GM19452 (cell line): ENCODE results near the gene BICDL1.

Source experiments
- ATAC-seq: cut with Tn5 transposase; IDR thresholded peaks from one replicate; pipeline ENCODE4 v1.9.1; 2021; ENCODE audit not compliant: unreplicated experiment

The BICDL1 gene

DNA sequence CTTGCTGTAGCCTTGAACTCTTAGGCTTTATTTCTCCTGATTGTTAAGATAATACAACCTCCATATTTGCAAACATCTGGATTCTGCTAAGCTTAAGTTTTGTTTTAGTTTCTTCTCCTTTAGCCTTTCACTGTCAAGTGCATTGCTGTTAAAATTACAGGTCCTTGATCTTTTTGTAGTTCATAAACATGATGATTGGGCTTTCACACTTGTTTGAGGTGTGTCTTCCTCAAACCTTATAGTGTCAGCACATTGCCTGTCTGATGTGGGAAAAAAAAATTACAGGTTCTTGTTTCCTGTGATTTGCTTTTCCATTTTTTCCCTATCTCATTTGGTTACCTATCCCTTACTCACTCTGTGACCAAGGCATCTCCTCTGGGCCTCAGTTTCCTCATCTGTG is 59.2 kb downstream of the BICDL1 start:
- ATAC-seq = no peak

DNA sequence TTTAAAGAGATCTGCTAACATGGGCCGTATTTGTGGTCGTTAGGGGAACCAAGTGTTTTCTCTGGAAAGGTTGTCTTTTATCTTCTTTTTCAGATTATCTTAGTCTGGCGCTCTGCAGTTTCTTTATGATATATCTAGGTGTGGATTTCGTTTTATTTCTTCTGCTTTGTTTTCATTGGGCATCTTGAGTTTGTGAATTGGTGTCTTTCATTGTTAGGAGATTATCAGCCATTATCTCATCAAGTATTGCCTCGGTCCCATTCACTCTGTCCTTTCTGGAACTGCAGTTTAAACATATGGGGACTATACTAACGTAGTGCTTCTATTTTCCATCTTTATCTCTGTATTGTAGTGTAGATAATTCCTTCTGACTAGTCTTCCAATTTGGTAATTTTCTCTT is 60.4 kb downstream of the BICDL1 start:
- ATAC-seq = no peak

DNA sequence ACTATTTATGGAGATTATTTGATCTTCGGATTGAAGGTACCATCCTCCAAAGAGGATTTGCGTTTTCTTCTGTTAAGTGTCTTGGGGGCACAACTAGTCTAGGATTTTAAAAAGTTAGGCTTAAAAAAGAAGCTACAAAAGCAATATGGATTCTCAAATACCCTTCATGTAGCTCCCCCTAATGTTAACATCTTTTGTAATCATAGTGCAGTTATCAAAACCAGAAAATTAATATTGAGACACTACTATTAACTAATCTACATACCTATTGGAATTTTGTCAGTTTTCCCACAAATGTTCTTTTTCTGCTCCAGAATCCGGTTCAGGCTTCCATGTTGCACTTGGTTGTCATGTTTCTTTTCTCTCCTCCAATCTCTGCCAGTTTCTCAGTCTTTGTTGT is 62.5 kb downstream of the BICDL1 start:
- no peak for ATAC-seq

DNA sequence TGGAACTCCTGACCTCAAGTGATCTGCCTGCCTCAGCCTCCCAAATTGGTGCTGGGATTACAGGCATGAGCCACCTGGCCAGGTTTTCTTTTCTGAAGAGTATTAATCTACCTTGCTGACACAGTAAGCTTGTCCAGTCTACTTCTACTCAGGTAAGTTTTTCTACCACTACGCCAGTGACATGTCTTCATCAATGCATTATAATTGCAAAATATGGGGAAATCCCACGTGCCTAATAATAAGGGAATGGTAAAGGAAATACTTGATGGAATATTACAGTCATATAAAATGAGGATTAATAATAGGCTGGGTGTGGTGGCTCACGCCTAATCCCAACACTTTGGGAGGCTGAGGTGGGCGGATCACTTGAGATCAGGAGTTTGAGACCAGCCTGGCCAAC is 65.3 kb downstream of the BICDL1 start:
- ATAC-seq = no peak

DNA sequence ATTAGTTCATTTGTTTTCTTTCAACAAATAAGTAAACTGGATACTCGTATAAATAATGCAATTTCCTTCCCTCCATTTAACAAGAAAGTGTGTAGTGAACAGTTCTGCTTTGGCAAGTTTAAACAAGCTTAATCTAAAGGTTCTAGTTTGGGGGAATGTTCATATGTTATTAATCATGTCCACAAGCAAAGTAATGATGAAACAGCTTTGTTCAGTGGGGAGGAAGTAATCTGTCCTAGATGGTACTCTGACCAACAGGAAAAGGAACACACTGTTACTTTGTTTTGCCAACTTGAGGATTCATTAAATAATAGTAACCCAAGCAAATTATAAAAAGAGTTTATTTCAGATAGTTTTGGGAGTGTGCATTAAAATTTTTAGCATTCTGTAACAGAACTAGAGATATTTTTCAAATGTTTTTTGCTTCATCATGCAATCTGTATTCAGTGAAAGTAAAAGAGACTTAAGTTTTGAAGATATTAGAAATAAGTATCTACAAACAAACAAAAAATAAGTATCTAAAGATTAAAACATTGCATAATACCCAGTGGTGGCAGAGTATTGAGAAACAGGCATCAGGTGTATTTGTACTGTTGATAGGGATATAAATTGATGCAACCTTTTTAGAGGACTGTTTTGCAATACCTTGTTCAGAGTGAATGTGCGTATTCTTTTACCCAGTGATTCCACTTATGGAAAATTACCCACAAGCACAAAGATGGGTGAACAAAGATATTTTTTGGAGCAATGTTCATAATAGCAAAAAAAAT is 66.4 kb downstream of the BICDL1 start:
- no peak for ATAC-seq

DNA sequence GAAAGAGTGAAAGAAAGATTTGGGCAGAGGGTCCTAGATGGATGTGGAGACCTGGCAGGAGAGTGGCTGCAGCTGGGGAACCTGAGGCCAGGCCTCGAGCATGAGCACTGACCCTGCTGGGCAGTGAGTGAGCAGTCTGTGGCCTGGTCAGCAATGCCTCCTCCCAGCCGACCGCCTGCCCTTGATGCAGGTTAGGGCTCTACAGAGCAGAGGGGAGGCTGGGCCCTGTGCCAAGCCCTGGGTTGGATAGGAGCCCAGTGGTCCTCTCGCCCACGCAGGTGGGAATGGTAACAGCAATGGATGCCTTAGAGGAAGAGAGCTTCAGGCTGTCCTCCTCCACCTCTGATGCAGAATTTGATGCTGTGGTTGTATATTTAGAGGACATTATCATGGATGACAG is 67.7 kb downstream of the BICDL1 start:
- ATAC-seq = no peak

DNA sequence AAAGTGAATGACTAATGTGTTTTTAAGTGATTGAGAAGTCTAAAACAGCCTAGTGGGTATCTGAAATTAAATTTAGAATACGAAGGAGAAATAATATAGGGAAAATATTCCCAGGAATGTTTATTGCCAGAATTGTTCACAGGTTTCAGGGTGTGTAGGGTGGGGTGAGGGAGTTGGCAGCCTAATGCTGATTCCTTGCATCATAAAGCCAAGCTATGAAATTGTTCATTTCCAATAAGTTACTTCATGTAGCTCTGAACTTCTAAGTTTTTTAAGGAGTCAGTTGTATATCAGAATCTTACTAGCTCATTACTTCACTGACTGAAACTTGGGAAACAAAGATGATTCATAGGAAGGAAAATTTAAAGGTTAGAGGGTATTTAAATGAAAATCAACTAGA is 71.2 kb downstream of the BICDL1 start:
- ATAC-seq = no peak

DNA sequence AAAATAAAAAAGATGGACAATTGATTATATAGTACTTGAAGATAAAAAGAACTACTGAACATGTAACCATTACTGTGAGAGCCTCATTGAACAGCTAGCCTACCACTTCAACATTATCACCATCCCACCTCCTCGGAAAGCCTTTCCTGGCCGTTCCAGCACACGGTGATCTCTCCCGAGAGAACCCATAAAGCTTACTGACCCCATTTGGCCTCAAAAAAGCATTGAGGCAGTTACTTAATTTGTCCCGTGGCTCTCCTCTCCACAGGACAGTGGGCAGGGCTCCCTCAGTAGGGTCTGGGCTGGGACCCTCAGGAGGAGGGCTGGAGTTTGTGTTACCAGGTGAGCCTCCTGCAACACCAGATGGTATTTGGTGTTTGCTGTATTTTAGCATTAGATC is 71.7 kb downstream of the BICDL1 start:
- ATAC-seq = no peak

DNA sequence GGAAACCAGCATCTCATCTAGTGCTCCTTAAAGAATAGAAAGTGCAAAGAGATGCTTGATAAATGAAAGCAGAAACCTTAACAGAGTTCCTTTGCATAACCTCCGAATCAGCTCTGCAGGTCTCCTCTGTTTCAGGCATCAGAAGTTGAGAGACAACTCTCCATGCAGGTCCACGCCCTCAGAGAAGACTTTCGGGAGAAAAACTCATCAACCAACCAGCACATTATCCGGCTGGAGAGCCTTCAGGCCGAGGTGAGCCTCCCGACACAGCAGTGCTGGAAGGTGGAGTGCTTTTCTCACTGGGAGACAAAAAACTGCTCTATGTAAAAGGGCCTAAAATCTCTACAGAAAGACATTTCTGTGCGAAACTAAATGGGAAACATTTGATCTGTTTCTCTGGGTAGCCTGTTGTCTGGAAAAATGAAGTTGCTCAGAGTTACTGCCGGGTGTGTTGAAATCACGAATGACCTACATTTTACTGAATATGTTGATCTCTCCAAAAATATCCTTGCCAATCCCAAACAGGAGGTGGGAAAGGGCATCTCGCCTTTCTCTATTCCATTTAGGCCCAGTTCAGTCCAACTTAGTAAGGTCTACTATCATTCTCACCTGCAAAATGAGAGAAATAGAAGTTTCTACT is 72.7 kb downstream of the BICDL1 start:
- ATAC-seq = no peak

DNA sequence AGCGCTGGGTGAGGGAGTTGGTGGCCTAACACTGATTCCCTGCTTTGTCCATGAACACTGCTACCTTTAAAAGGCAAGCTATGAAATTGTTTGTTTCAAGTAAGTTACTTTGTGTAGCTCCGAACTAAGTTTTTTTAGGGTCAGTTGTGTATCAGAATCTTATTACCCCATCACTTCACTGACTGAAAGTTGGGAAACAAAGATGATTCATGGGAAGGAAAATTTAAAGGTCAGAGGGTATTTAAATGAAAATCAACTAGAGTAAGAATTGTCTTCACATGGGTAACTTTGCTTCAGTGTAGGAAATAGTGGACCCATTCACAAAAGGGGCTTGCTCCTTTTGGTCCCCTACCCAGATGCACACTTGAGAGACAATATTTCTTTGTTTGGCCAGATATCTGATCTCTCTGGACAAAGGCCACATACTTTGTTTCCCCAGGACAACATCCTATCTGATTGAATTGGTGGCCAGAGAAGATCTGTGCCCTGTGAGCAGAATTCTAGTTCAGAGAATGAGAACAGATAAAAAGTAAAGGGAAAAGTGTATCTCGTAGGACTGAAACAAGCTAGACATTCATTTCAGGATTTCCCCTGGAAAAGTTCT is 74.0 kb downstream of the BICDL1 start:
- ATAC-seq = no peak

DNA sequence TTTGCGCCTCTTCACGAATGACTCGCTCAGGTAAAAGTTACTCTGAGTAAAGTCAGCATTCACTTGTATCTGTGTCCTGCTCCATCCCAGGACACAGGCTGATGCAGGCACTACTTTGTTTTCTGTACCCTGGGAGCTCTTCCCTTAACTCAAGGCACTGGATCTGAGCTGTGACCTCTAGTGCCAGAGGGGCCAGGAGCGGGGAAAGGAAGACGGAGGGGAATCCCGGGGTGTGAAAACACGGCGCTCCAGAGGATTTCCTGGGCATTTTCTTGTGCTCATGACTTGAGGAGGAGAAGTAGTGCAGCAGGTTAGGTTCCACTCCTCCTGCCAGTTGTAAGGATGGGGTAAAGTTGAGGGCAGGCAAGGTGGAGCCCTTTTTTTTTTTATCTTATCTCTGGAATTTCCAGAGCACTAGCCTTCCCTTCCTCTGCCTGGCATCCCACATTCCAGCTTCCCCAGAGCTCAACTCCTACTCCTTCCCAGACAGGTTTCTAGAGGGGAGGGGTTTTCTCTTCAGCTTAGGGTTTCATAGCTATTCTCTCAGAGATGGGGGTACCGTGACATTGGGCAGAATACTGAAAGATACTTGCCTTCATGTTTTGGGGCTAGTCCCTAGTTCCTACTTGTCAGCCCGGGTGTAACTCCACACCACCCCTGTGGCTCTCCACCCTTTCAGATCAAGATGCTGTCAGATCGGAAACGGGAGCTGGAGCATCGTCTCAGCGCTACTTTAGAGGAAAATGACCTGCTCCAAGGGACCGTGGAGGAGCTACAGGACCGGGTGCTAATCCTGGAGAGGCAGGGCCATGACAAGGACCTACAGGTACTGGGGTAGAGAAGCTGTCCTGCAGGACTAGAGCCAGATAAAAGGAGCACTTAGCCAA is 75.3 kb downstream of the BICDL1 start:
- no peak for ATAC-seq

DNA sequence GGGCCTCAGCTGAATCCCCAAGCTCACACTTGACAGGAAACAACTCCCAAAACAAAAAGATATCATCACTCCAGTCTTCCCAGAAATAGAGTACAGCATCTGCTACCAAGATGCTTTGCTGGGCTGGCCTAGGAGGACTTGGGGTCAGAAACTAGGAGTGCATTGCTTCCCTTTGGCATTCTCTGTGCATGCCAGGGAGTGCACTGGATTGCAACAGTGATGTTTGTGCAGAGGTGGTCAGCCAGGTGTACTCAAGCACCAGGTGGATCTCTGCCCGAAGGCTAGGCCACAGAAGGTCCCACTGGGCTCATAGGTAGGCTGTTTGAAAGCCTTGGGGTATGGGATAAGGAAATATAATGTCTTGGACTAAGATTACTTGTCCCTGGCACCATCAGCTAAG is 76.4 kb downstream of the BICDL1 start:
- ATAC-seq = no peak

DNA sequence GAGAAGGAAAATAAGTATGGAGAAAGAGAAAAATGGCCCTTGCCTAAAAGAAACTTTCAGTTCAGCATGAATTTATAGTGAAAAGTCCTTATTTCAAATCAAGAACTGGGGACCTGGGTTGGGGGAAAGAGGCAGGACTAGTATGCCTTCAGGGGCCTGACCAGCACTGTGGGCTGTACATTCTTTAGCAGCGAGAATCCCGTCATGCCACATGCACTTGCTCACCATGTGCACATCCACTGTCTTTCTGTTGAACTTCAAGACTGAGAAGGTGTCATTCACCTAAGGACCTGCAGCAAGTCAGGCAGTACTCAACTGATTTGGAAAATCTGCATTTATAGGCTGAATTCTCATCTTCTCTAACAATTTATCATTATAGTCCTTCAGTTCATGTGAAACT is 77.3 kb downstream of the BICDL1 start:
- ATAC-seq = no peak

DNA sequence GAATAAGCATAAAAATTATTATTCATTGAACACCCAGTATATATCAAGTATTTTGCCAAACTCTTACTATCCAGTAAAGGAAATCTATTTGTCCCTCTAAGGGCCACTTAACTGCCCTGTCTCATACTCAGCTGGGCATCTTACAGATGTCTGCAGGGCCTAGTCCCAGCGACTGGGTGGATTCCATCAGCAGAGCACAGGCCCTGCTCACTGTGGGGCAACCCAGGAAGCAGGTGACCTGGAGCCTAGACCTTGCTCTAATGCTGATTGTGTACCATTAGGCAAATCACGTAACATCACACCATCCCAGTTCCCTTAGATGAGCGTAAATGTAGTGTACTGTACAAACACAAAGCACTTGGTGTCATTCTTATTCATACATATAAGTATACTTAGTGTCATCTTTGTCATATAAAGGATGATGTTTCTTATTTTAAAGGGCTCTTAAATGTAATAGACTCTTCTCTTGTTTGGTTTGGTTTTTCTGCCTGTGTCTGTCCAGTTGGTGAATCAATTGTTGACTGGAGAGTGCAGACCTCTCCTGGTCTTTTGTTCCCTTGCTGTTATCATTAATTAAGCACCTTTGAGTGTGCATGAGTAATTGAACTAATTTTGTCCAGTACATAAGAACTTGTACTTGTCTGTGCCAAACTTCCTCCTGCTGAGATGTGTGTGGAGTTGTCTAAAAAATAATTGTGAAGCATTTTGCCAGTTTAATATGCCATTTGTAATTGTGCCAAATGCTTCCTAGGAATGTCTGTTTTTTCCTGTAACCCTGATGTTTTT is 78.2 kb downstream of the BICDL1 start:
- ATAC-seq = no peak

DNA sequence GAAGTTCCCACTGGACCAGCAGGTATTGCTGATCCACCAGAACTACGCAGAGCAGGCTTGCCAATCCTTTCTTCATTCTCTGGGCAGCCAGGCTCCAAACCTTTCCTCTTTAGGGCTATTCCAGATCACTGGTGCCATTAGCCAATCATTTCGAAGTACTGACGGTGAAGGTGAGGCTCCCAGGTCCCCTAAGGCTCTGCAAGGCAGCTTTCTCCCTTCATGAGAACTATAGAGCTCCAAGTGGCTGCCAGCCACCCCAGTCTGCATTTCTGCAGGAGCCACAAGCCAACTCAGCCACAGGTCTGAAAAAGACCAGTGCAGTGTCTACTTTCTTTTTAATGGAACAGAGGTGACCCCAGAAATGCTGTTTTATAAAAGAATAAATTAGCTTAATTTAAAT is 78.9 kb downstream of the BICDL1 start:
- ATAC-seq = no peak

DNA sequence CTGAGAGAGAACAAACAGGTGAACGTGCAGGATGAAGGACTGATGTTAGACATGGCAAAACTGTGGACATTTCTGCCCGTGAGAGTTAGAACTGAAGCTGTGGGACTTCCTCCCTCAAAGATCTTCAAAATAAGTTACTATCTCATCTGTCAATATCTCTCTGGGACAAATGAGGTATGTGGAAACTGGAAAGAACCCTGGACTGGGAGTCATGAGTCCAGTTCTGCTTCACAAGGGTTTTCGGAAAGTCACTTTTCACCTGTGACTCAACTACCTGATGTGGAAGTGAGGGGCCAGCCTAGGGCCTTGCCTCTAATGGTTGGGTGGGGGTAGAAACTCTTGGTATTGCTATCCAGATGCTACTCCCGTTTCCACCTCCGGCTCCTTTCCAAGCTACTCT is 80.2 kb downstream of the BICDL1 start:
- no peak for ATAC-seq

DNA sequence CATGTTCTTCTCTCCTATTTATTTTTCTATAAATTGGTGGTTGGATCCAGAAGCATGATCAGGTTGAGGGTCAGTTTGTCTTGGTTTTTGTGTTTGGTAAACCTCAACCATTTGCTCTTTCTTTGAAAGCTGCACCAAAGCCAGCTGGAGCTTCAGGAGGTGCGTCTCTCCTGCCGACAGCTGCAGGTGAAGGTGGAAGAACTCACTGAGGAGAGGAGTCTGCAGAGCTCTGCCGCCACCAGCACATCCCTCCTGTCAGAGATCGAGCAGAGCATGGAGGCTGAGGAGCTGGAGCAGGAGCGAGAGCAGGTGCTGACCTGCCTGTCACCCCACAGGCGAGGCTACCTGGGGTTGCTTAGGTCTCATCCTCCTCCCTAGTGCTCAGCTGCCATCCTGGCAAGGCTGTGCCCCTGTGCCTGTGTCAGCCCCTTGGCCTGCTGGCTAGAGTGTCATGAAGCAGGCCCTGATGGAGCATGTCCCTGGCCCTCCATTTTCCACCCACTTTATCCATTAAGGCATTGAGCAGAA is 82.5 kb downstream of the BICDL1 start:
- no peak for ATAC-seq

DNA sequence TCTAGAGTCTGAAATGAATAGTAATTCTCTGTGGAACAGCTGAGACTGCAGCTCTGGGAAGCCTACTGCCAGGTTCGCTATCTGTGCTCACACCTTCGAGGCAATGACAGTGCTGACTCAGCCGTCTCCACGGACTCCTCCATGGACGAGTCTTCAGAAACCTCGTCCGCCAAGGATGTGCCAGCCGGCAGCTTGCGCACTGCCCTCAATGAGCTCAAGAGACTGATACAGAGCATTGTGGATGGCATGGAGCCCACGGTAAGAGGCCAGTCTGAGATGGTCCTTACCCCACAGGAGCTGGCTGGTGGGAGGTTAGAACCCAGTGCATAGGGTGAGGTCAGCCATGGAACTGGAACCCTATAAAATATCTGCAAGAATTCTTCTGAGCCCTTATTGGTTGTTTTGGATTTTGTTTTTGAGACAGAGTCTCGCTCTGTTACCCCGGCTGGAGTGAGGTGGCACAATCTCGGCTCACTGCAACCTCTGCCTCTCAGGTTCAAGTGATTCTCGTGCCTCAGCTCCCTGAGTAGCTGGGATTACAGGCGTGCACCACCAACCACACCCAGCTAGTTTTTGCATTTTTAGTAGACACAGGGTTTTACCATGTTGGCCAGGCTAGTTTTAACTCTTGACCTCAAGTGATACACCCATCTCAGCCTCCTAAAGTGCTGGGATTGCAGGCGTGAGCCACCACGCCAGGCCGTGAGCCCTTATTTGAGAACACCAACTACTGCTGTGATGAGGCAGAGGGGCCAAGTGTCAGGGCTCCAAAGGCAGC is 83.6 kb downstream of the BICDL1 start:
- no peak for ATAC-seq

DNA sequence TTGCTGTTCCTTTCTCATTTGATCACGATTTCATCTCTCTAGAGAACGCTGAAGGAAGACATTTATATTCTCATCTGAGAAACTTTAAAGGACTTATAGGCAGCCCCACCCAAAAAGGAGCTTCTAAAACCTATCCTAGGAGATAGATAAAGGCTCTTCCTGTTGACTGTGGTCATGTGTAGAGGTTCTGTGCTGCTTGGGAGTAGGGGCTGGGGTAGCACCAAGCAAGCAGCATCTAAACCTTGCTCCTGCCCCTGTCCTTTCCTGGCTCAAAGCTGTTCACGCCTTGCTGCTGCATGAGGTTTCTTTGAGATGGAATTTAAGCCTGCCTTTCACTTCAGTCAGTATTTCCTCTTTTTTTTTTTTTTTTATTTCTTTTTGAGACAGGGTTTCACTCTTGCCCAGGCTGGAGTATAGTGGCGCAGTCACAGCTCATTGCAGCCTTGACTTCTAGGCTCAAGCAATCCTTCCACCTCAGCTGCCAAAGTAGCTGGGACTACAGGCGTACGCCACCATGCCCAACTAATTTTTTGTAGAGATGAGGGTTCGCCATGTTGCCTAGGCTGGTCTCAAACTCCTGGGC is 86.1 kb downstream of the BICDL1 start:
- no peak for ATAC-seq
